DND-41 (cell line): ENCODE results near the gene EXO1.

ENCODE experiments used
- ATAC-seq: fragments of 200-7000 bp; cut with Tn5 transposase; 3 replicates; pipeline ENCODE4 v1.9.1; 2021; ENCODE audit warnings: low read depth; ENCODE audit not compliant: insufficient read depth
- DNase-seq: peaks from one replicate; pipeline ENCODE4 v3.0.0-alpha.2; 2020
- H2AFZ ChIP-seq: 2 replicates; pipeline ENCODE4 v1.6.0; 2012; ENCODE audit warnings: low read depth, low read length
- H3K27ac ChIP-seq: 2 replicates; pipeline ENCODE4 v1.5.1; 2012; ENCODE audit warnings: low read length, inconsistent platforms
- H3K27me3 ChIP-seq: fragments of 200-600 bp; sonication (generic); 2 replicates; pipeline ENCODE4 v1.6.0; 2012; ENCODE audit warnings: low read length, mild to moderate bottlenecking, inconsistent platforms; ENCODE audit not compliant: insufficient read depth, poor library complexity
- H3K36me3 ChIP-seq: 2 replicates; pipeline ENCODE4 v1.5.1; 2012; ENCODE audit warnings: low read length, inconsistent platforms; ENCODE audit not compliant: insufficient read depth
- H3K4me1 ChIP-seq: 2 replicates; pipeline ENCODE4 v1.5.1; 2012; ENCODE audit warnings: mild to moderate bottlenecking, low read length; ENCODE audit not compliant: insufficient read depth
- H3K4me2 ChIP-seq: 2 replicates; pipeline ENCODE4 v1.6.0; 2012; ENCODE audit warnings: mild to moderate bottlenecking, moderate library complexity, low read length, inconsistent platforms; ENCODE audit not compliant: insufficient read depth
- H3K4me3 ChIP-seq, 2 experiments: fragments of 200-600 bp in 1 of 2; shearing (Covaris generic) in 1 of 2; 2 replicates each; pipeline ENCODE4 v1.5.1; 2012 to 2016; ENCODE audit warnings: inconsistent platforms in 2 of 2, low read length in 2 of 2, mild to moderate bottlenecking in 2 of 2, low read depth in 1 of 2, moderate library complexity in 1 of 2
- H3K79me2 ChIP-seq: 2 replicates; pipeline ENCODE4 v1.6.0; 2012; ENCODE audit warnings: low read length, inconsistent platforms; ENCODE audit not compliant: insufficient read depth
- H3K9ac ChIP-seq: 2 replicates; pipeline ENCODE4 v1.6.0; 2012; ENCODE audit warnings: low read depth, mild to moderate bottlenecking, inconsistent platforms, low read length, moderate library complexity
- H3K9me3 ChIP-seq: 2 replicates; pipeline ENCODE4 v1.5.1; 2012; ENCODE audit warnings: low read length, moderate library complexity, mild to moderate bottlenecking, inconsistent platforms; ENCODE audit not compliant: insufficient read depth, severe bottlenecking
- H4K20me1 ChIP-seq: 2 replicates; pipeline ENCODE4 v1.6.0; 2012; ENCODE audit warnings: low read length; ENCODE audit not compliant: insufficient read depth
- CTCF ChIP-seq: IDR thresholded peaks from 2 replicates; pipeline ENCODE4 v1.5.1; 2012; ENCODE audit warnings: borderline replicate concordance, low read length, moderate library complexity, mild to moderate bottlenecking; ENCODE audit not compliant: poor library complexity, severe bottlenecking; ENCODE audit errors: extremely low read depth
- EZH2 ChIP-seq: IDR thresholded peaks from 3 replicates; pipeline ENCODE4 v1.6.1; 2012; ENCODE audit warnings: borderline replicate concordance, low read depth, mild to moderate bottlenecking, moderate library complexity, low read length, inconsistent platforms; ENCODE audit not compliant: severe bottlenecking

The EXO1 gene

GRCh38 chr1:241846375-241846774 is 1.6 kb upstream of the EXO1 start:
- no peak overlapping the region for H3K27ac ChIP-seq
- DNase-seq (no peak), ATAC-seq (no peak)
- no peak overlapping the region for H3K4me3 ChIP-seq
- H3K27me3 ChIP-seq, result no peaks in the 10 kb centered on the region
- TF ChIP-seq EZH2 (no peak), CTCF (no peak)
- peaks cover under 1% of the 10 kb centered on the region; the same call in 1 of the 2 replicates for H4K20me1 ChIP-seq
- peaks cover 37% of the 10 kb centered on the region for H3K4me1 ChIP-seq
- H3K9ac ChIP-seq, result no peak overlapping the region
- peak overlapping the region; percentile 76 for H3K4me2 ChIP-seq
- peaks cover 32% of the 10 kb centered on the region for H3K79me2 ChIP-seq
- H2AFZ ChIP-seq, result peak overlapping the region; percentile 95
- H3K36me3 ChIP-seq, result peaks cover 20% of the 10 kb centered on the region
- H3K9me3 ChIP-seq, result no peaks in the 10 kb centered on the region

DNA sequence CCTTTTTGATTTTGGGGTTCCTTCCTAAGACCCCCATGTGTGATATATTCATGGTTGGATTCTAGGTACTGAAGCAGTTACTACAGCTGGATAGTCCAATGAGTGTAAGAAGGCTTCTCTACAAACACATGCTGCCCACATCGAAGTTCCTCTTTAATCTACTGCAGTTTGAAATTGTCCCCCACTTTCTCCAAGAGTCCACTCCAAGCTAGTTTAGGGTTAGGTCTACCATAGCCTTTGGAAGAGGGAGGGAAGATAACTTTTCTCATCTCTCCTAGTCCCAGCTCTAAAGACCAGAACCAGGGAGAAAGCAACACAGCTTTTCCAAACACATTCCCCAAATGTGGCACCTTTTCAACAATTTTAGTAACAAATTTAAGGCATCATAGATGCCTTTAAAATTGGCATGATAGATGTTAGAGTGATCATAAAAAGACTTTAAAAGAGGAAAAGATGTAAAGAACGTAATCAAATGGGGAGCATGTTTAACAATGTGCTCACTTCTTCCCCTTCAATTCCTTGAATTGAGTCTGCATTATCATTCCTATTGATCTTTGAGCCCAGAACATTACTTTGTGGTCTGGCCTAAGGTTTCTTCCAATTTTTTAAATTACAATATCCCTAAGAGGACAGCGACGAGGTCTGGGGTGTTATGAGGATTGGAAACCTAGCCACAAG is 1.0 kb upstream of the EXO1 start:
- H4K20me1 ChIP-seq, result peaks cover 2% of the 10 kb centered on the region; the same call in 1 of the 2 replicates
- H3K36me3 ChIP-seq, result peaks cover 26% of the 10 kb centered on the region
- TF ChIP-seq CTCF (no peak), EZH2 (no peak)
- ATAC-seq (no peak), DNase-seq (no peak)
- peaks cover 43% of the 10 kb centered on the region for H3K4me1 ChIP-seq
- no peaks in the 10 kb centered on the region for H3K27me3 ChIP-seq
- peak overlapping the region; percentile 98 for H3K27ac ChIP-seq
- H2AFZ ChIP-seq, result peak overlapping the region; percentile 95
- peak overlapping the region; percentile 76 for H3K4me2 ChIP-seq
- H3K4me3 ChIP-seq, result peak overlapping the region; percentile 51 to 88; a peak in 3 of 4 replicates
- H3K9ac ChIP-seq, result peak overlapping the region; percentile 81
- H3K9me3 ChIP-seq, result no peaks in the 10 kb centered on the region
- H3K79me2 ChIP-seq, result peaks cover 39% of the 10 kb centered on the region

GRCh38 chr1:241847540-241847795 is 536 bp upstream of the EXO1 start:
- peak overlapping the region; percentile 95 for H2AFZ ChIP-seq
- H3K4me3 ChIP-seq, result peak overlapping the region; percentile 51 to 88
- ATAC-seq (no peak), DNase-seq (no peak)
- H3K4me1 ChIP-seq, result peaks cover 45% of the 10 kb centered on the region
- peaks cover 43% of the 10 kb centered on the region for H3K79me2 ChIP-seq
- H3K27me3 ChIP-seq, result no peaks in the 10 kb centered on the region
- TF ChIP-seq EZH2, result no peak
- TF ChIP-seq CTCF, result no peak
- H3K27ac ChIP-seq, result peak overlapping the region; percentile 98
- peaks cover 30% of the 10 kb centered on the region for H3K36me3 ChIP-seq
- H3K9ac ChIP-seq, result peak overlapping the region; percentile 81
- H3K4me2 ChIP-seq, result peak overlapping the region; percentile 76
- peaks cover 2% of the 10 kb centered on the region; the same call in 1 of the 2 replicates for H4K20me1 ChIP-seq
- H3K9me3 ChIP-seq, result no peaks in the 10 kb centered on the region
